GM12878 (cell line): ENCODE results near the gene MGAT5. TPM values are rescaled to one million over a fixed set of nuclear protein-coding genes. Genes with fewer than 3 reads are reported as not detected.

Source experiments
- BCL11A ChIP-seq: IDR thresholded peaks from 2 replicates; pipeline ENCODE4 v1.6.1; 2011; ENCODE audit warnings: low read depth, low read length
- BHLHE40 ChIP-seq, 2 experiments: fragments of 450-650 bp in 1 of 2; IDR thresholded peaks; 2 replicates each; pipeline ENCODE4 v1.6.1; 2011 to 2017; ENCODE audit warnings: low read depth in 2 of 2, borderline replicate concordance in 1 of 2, improper control_type of control experiment in 1 of 2, low read length in 1 of 2, mild to moderate bottlenecking in 1 of 2
- BMI1 ChIP-seq: fragments of 450-650 bp; IDR thresholded peaks from 2 replicates; pipeline ENCODE4 v1.6.1; 2016; ENCODE audit warnings: mild to moderate bottlenecking, moderate library complexity, borderline replicate concordance
- E2F4 ChIP-seq: IDR thresholded peaks from 2 replicates; pipeline ENCODE4 v1.6.1; 2012; ENCODE audit warnings: low read depth, low read length, improper control_type of control experiment
- FOS ChIP-seq: IDR thresholded peaks from 3 replicates; pipeline ENCODE4 v1.6.1; 2011; ENCODE audit warnings: borderline replicate concordance; ENCODE audit not compliant: insufficient read length; ENCODE audit errors: extremely low read depth
- HDAC2 ChIP-seq: fragments of 200-600 bp; sonication (generic); IDR thresholded peaks from 2 replicates; pipeline ENCODE4 v1.6.1; 2017
- HSF1 ChIP-seq: fragments of 150-350 bp; IDR thresholded peaks from 2 replicates; pipeline ENCODE4 v1.6.1; 2014; ENCODE audit warnings: mild to moderate bottlenecking, low read depth, low read length
- IKZF2 ChIP-seq, 2 experiments: fragments of 450-650 bp; IDR thresholded peaks; 2 replicates each; pipeline ENCODE4 v1.6.1; 2017; ENCODE audit warnings: mild to moderate bottlenecking in 2 of 2, moderate library complexity in 2 of 2
- NFIC ChIP-seq: IDR thresholded peaks from 2 replicates; pipeline ENCODE4 v1.6.1; 2012; ENCODE audit warnings: low read depth, mild to moderate bottlenecking, inconsistent platforms, low read length, moderate library complexity
- NFXL1 ChIP-seq: fragments of 450-650 bp; IDR thresholded peaks from 2 replicates; pipeline ENCODE4 v1.6.1; 2017; ENCODE audit warnings: antibody characterized with exemption, mild to moderate bottlenecking, borderline replicate concordance
- RAD21 ChIP-seq: IDR thresholded peaks from 2 replicates; pipeline ENCODE4 v1.6.1; 2011; ENCODE audit warnings: mild to moderate bottlenecking, low read depth, low read length, moderate library complexity; ENCODE audit not compliant: insufficient read depth
- RB1 ChIP-seq: fragments of 450-650 bp; formaldehyde crosslinking; IDR thresholded peaks from 2 replicates; pipeline ENCODE4 v1.6.1; 2017; ENCODE audit warnings: mild to moderate bottlenecking, borderline replicate concordance
- SREBF1 ChIP-seq: IDR thresholded peaks from 2 replicates; pipeline ENCODE4 v1.6.1; 2012; ENCODE audit warnings: mild to moderate bottlenecking, low read length
- STAT3 ChIP-seq: IDR thresholded peaks from 2 replicates; pipeline ENCODE4 v1.6.1; 2011; ENCODE audit warnings: low read depth, low read length, improper control_type of control experiment
- WRNIP1 ChIP-seq: IDR thresholded peaks from 2 replicates; pipeline ENCODE4 v1.6.1; 2011; ENCODE audit warnings: low read depth, low read length, improper control_type of control experiment, borderline replicate concordance
- YBX1 ChIP-seq: fragments of 450-650 bp; IDR thresholded peaks from 2 replicates; pipeline ENCODE4 v1.6.1; 2016; ENCODE audit warnings: antibody characterized with exemption
- ZBTB40 ChIP-seq: fragments of 450-650 bp; IDR thresholded peaks from 2 replicates; pipeline ENCODE4 v1.6.1; 2016; ENCODE audit warnings: mild to moderate bottlenecking, moderate library complexity, borderline replicate concordance
- ZNF592 ChIP-seq: fragments of 450-650 bp; IDR thresholded peaks from 2 replicates; pipeline ENCODE4 v1.6.1; 2017; ENCODE audit warnings: mild to moderate bottlenecking, moderate library complexity
- ZNF622 ChIP-seq: fragments of 450-650 bp; IDR thresholded peaks from 2 replicates; pipeline ENCODE4 v1.6.1; 2017; ENCODE audit warnings: mild to moderate bottlenecking, inconsistent platforms
- polyA plus RNA-seq, 11 experiments: library from polyadenylated mRNA; depleted of rRNA in 4 of 11; unstranded in 6 of 11; stranded (reverse) in 5 of 11; fragments of >200 nt; fragmentation: Nextera tagmentation in 4 of 11; fragmentation: Illumina TruSeq in 1 of 11; extraction: Ambion mirVana in 4 of 11; extraction: Trizol in 1 of 11; gene quantifications; 1 replicate in 1 of 11; 2 replicates in 10 of 11; pipeline versions ENCODE4 v1.2.1 to v1.2.3, GENCODE V29; 2011 to 2016; ENCODE audit warnings: inconsistent platforms in 2 of 11, missing spikeins in 2 of 11, low read depth in 1 of 11
- total RNA-seq, 4 experiments: library from RNA; depleted of rRNA in 3 of 4; stranded (reverse); fragments of >200 nt in 3 of 4; fragmentation: Illumina TruSeq in 1 of 4; extraction: Trizol in 1 of 4; gene quantifications; 2 replicates each; pipeline versions ENCODE4 v1.2.1 to v1.2.3, GENCODE V29; 2013 to 2021
- TF ChIP-seq, protein P1 (sequence below): fragments of 450-650 bp; IDR thresholded peaks from 2 replicates; pipeline ENCODE4 v1.6.1; 2017; ENCODE audit warnings: borderline replicate concordance

The MGAT5 gene
- total and polyA plus RNA-seq, 10 of the 15 experiments (the other 5 are each of a cell fraction or from before 2014, with no cell fraction given) = 4.9 to 104 (median 36.2) TPM

- TF ChIP-seq HSF1 = no peak
- TF ChIP-seq FOS = no peak
- no peak for TF ChIP-seq STAT3
- TF ChIP-seq RAD21 = no peak
- TF ChIP-seq BHLHE40 (IDR thresholded peaks at IDR 0.05; ENCODE audit: borderline replicate concordance in 1 of 2, low read depth in 2 of 2, low read length in 1 of 2) = no peak
- peak; percentile 20 to 52; a peak in 2 of 4 replicates for TF ChIP-seq IKZF2 (IDR thresholded peaks at IDR 0.05)
- TF ChIP-seq HDAC2 = no peak
- TF ChIP-seq ZNF592 = no peak
- no peak for TF ChIP-seq SREBF1
- TF ChIP-seq NFIC = peak; percentile 95
- TF ChIP-seq ZNF622 = no peak
- no peak for TF ChIP-seq E2F4
- no peak for TF ChIP-seq RB1
- no peak for TF ChIP-seq NFXL1
- no peak for TF ChIP-seq WRNIP1
- peak; percentile 85 for TF ChIP-seq BCL11A
- no peak for TF ChIP-seq ZBTB40
- TF ChIP-seq, protein P1, sequence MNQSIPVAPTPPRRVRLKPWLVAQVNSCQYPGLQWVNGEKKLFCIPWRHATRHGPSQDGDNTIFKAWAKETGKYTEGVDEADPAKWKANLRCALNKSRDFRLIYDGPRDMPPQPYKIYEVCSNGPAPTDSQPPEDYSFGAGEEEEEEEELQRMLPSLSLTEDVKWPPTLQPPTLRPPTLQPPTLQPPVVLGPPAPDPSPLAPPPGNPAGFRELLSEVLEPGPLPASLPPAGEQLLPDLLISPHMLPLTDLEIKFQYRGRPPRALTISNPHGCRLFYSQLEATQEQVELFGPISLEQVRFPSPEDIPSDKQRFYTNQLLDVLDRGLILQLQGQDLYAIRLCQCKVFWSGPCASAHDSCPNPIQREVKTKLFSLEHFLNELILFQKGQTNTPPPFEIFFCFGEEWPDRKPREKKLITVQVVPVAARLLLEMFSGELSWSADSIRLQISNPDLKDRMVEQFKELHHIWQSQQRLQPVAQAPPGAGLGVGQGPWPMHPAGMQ = no peak
- no peak for TF ChIP-seq BMI1
- TF ChIP-seq YBX1 = no peak
Measured at GRCh38 chr2:134336352-134336751, 82.5 kb downstream of the MGAT5 start (continued).
